CD4-positive, alpha-beta T cell treated with Interleukin-1 beta for 1 hour (primary cell): ENCODE results near the gene TMEM121.

Experiments used
- DNase-seq, 2 donors: peaks; one replicate each; pipeline ENCODE4 v3.0.0-alpha.2; 2020 to 2022

The TMEM121 gene

DNA sequence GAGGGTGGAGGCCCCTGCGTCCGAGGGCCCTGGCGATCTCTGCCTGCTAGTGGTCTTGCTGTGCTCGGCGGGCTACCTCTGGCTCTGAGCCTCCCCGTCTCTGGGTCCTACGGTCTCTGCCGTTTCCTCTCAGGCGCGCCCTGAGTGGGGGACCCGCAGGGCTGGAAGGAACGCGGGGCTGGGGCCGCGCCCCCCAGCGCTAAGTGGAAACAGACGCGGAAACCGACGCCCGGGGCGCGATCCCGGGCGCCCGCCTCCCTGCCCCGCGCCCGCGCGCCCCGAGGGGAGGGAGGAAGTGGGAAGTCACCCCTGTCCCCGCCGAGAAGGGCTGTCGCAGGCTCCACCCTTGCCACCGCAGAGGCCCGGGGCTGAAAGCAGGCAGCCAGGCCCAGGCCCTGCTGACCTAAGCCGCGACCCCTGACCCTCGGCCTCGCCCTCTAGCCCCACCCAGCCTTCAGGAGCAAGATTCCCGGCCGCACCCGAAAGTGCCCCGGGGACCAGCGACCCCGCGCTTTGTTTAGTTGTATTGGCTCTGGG lies 38.9 kb upstream of the TMEM121 start:
- peak; percentile 83 for DNase-seq

DNA sequence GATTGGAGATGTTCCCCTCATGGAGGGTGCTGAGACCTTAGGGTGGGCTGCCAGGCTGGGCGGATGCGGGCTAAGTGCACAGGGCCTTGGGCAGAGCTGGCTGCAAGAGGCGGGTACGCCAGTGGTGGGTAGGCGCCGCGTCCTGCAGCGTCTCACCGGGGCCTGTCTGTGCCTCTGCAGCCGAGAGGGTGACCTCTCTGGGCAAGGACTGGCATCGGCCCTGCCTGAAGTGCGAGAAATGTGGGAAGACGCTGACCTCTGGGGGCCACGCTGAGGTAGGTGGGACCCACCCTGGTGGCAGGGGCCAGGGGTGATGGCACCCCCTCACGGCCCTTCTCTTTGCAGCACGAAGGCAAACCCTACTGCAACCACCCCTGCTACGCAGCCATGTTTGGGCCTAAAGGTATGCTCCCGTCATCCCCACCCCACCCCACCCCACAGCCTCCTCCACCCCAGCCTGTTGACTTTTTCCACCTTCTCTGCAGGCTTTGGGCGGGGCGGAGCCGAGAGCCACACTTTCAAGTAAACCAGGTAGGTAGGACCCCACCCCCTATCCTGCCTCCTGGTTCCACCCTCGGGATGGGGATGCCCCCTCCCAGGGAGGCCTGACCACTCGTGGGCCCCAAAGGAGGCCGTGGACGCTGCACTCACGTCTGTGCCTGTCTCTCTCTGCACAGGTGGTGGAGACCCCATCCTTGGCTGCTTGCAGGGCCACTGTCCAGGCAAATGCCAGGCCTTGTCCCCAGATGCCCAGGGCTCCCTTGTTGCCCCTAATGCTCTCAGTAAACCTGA lies 38.2 kb upstream of the TMEM121 start:
- DNase-seq = peak; percentile 51 to 53

DNA sequence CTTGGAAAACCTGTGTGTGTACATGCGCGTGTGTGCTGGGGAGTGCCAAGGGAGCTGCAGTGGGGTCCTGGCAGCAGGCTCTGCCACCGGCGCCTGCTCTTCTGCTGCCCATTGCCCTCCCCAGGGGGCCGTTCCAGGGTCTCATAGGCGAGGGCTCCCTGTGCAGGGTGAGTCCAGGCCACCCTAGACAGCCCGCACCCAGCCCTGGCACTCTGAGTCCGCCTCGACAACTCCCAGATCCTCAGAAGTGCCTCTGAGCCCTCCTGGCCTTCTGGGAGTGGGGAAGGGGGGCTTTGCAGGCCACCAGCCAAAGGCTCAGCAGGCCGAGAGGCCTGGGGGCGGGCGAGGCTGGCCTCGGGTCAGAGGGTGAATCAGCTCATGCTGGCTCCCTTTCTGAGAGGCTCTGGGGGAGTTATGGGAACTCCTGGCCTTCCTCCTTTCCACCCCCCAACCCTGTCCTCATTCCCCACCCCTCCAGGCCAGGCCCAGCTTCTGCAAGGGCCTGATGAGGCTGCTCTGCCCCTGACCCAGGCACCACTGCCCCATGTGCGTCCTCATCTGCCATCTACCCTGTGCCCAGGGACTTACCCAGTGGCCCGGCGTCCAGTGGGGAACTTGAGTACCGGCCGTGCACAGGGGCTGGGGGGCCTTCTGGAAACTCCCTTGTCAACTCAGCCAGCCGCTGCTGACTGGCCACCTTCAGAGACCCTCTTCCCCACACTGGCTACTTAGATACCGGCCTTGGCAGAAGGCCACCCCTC lies 37.4 kb upstream of the TMEM121 start:
- DNase-seq = peak; percentile 50 to 51

DNA sequence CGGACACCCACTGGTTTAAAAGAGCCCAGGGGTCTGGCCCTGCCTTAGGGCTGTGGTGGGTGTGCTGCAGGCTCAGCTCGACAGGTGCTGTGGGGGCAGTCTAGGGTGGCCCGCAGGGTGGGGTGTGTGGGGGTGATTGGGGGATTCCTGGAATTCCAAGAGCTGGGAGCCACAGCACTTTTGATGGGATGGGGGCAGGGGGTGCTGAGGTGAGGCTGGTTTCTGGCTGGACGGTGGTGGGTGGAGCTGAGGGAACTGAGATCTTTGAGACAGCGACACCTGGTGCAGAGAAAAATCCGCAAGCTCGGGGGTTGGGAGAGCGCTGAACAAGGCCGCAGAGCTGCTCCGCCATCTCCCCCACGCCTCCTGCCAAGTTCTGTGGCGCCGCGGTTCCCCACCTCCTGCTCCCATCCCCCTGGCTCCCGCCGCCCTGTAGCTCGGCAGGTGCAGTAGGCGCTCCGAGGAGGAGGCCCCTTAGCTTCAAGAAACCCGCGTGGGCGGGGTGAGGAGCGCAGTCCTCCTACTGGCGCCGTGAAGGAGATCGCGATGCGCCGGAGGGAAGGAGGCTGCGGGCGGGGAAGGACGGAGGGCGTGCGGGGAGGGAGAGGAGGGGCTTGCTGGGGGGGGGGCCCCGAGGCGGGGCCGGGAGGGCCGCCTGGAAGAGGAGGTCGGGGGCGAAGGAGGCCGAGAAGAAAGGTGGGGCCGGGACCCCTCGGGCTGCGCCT lies 36.7 kb upstream of the TMEM121 start:
- peak; percentile 89 to 90 for DNase-seq

DNA sequence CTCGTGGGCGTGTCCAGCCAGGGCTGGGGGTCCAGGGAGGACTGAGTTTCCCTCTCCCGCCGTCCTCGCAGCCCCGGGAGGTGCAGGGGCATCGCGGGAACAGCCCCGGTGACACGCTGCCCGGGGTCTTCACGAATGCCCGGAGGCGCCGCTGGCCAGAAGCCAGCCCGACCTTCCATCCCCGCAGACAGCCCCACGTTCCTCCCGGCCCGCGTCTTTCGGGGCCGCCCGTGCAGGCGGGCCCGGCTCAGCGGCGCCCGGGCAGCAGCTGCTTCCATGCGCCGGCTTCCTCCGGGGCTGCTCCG lies 36.2 kb upstream of the TMEM121 start:
- DNase-seq = no peak

DNA sequence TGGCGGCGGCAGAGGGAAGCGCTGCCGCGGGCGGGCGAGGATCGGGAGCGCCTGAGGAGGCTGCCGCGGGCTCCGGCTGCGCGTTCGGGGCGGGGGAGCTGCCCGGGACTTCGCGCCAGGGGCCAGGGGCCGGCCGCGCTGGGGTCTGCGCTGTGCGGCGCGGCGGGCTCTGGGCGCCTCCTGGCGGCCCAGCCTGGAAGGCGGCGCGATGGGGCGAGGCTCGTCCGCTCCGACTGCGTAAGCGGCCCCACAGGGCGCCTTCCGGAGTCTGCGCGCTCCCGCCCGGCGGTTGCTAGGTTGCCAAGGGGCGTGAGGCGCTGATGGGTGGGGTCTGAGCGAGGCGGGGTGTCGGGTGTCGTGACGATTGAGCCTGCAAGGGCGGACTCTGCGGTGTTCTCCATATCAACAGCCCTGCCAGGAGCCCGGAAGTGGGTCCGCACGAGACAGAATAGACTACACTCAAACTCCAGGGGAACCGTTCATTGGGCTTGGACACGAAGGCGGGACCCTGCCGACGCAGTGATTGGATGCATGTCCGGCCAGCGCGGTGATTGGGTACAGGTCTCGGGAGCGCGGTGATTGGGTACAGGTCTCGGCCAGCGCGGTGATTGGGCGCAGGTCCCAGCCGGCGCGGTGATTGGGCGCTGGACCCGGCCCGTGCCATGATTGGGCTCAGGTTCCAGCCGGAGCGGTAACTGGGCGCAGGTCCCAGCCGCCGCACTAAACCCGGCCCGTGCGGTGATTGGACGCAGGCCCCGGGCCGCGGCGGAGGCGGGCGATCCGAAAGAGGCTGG lies 35.6 kb upstream of the TMEM121 start, which contains the start of gene TEDC1:
TSS of gene TEDC1 (plus strand) at position 675 of the 794 bp plus-strand sequence. CDS start 130 bp downstream, outside the sequence.
- peak; percentile 100 for DNase-seq

DNA sequence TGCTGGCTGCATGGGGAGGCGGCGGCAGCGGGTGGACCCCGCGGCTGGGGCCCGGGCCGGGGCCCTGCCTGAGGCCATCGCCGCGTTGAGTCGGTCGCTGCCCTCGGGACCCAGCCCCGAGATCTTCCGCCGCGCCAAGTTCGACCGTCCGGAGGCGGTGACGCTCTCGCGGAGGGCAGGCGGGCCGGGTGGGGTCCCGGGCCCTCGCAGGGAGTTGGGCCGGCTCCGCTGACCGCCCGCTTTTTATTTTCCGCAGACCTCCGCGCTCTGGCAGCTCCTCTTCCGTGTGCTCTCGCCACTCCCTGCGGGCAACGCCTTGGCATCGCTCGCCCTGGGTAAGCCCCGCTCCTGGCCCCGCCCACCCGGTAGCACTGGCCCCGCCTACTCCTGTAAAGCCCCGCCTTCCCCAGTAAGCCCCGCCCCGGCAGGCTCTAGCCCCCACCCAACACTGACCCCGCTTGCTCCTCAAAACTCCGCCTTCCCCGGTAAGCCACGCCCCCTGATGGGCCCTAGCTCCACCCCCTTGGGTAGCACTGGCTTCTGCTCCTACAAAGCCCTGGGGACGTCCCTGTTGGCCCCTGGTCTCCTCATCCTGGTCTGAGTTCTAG lies 34.9 kb upstream of the TMEM121 start:
- DNase-seq = peak; percentile 87 to 90

DNA sequence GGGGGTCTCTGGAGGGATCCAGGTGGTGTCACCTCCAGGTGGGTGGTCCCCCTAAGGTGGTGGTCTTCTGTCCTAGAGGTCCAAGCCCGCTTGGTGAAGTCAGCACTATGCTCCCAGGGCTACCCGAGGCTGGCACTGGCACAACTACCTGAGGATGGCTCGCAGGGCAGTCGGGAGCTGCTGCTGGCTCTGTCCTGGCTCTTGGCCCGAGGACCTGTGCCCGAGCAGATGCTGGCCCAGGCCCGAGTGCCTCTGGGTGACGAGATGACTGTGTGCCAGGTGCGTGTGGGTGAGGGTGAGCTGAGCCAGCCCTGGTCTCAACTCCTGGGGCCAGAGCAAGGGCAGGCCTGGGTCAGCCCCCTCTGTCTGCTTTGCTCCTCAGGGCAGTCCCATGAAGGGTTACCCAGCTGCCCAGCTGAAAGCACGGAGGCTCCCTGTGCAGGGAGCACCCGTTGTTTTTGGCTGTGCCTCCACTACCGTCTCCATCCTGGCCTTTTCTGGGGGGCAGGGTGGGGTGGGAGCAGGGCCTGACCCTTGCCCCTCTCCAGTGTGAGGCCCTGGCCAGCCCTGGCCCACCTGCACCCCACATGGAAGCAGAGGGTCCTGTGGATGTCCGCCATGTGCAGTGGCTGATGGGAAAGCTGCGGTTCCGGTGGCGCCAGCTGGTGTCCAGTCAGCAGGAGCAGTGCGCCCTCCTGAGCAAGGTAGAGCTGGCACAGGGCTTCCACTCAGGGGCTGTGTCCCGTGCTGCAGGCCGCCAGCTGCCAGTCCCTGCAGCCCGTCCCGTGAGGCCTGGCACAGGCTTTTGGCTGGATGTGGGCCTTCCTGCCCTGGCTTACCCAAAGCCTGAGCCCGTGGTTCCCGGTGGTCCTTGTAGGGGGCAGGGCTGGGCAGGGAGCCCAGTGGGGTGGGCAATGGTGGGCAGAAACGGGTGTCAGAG lies 34.1 kb upstream of the TMEM121 start:
- DNase-seq = peak; percentile 12 to 37

DNA sequence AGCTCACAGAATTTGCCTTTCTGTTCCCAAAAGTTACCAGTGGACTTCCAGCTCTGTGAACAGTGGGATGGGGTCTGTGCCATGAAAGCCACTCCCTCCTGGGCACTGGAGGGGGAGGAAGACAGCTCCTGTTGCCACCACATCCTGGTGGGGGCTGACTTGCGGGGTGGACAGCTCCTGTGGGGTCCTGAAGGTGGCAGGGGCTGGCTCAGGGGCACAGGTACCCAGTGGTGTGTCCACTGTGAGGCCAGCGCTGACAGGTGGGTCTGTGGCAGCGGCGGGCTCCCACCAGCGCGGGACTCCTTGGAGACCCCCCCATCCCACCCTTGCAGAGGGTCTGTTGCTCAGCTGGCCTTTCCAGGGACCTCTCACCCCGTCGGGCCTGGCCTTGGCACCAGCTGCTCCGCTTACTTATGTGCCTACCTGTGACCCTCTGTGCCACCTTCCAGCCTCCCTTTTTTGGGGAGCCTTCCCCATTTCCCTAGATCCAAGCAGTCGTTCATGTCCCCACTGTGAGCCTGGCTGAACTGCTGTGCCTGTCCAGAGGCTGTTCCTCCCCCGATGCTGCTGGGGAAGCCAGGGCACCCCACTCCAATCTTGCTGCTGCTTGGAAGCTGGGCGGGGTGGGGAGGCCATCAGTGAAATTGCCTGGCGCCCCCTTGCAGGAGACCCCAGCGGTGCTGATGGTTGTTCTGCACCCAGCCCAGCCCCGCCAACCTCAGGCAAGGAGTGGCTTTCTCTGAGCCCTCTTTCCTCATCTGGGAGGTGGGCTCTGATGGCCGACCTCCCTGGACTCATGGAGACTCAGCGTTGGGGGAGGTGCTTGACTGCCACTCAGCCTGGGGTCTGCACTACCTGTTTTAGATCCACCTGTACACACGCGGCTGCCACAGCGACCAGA lies 33.2 kb upstream of the TMEM121 start:
- DNase-seq = peak; percentile 22 to 26

DNA sequence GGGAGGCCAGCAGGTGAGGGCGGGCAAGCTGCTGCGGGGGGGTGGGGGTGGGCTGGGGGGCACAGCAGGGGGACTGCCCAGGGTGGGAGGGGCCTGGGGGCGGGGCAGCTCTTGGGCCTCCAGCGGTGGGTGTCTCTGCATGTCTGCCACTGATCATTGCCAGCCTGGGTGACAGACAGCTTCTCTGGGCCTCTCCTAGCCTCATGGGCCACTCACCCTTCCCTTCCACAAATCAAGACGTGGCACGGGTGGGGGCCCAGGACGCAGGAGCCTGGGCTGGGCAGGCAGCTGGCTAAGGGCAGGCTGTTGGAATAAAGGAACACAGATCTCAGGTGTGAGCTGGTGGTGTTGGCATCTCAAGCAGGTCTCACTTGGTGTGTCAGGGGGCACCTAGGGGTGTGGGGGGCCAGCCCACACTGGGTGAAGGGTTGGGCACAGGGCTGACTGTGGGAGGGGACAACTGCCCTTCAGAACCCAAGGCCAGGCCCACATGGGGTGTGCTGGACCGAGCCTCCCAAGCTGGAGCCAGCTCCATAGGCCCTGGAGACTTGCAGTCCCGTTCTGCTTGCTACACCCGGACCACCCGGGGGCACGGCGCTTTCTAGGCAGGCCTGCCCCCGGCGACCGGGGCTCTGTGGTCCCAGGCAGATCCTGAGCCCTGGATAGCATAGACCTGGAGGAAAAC lies 32.3 kb upstream of the TMEM121 start:
- peak in 1 of 2 donors; percentile 11 for DNase-seq

DNA sequence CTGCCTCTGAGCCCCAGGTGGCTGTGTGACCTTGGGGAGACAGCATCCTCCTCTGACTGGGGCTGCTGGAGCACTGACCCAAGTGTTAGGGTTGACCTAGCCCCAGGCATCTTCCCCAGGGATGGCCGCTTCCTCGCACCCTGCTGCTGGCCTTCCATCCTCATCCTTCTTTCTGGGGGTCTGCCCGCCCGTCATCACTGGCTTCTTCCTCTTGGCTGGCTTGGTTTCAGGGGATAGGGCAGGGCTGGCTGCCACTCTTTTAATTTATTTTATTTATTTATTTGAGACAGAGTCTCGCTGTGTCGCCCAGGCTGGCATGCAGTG lies 31.8 kb upstream of the TMEM121 start:
- peak in 1 of 2 donors; percentile 1 for DNase-seq

DNA sequence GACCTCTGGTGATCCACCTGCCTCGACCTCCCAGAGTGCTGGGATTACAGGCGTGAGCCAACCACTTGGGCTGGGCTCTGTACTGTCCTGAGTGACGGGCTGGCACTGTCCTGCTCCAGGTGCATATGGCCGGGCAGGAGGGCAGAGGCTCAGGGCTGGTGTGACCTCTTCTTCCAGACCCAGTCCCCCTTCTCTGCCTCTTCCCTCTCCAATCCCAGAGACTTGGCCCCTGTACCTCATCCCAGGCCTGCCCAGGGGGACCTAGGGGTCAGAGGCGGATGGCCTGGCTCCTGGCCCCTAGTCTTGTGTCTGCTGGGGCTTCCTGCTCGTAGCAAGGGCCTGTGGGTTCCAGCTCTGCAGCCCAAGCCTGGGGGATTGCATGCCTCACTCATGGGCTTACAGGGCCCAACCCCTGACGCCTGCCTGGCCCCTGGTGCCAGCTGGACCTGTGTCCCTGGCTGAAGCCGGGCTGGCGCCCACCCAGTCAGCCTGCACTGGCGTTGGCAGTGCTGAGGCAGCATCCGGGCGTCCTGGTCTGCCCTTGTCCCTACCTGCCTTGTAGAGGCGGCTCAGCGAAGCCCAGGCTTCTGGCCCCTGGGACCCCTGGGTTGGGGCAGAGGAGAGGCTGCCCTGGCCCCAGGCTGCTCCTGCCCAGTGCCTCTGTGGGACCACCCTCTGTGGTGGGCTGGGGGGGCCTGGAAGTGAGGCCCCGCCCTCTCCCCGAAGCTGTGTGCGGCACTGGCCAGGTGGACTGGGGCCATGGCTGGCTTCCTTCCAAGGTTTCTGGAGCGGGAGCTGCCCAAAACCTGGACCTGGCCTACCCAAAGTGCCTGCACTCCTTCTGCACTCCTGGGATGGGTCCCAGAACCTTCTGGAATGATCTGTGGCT lies 31.0 kb upstream of the TMEM121 start:
- peak in 1 of 2 donors; percentile 4 for DNase-seq

DNA sequence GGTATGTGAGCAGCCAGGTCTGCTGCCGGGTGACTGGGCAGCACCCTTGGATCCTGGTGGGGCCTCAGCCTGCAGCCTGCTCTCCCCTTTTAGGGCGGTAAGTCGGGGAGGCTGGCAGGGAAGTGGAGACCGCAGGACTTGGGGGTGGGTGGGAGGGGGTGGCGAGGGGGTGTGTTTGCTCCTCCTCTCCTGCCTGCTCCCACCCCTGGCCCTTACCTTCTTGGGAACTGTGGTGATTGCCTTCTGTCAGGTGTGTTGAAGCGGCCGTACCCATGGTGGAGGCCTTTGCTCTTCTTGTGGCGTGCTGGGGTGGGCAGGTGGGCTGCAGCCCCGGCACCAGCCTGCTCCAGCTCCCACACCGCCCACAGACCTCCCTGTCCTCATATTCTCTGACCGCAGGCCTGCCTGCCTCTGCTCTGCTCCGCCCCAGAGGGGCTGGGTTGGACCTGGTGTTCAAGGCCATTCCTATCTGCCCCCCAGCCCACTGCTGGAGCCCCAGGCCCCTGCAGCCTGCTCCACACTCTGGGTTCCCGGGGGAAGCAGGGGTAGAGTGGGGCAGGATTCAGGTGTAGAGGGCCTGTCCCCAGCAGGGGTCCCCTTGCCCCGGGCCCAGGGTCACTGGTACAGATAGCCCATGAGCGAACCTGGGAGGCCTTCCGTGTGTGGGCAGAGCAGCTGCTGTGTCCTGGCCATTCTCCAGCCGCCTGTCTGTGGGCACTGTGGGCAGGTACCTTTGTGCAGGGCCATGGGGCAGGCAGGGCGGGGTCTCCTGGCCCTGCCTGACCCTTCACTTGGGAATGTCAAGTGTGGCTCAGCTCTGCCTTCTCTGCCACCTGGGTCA lies 30.2 kb upstream of the TMEM121 start:
- peak in 1 of 2 donors; percentile 8 for DNase-seq

DNA sequence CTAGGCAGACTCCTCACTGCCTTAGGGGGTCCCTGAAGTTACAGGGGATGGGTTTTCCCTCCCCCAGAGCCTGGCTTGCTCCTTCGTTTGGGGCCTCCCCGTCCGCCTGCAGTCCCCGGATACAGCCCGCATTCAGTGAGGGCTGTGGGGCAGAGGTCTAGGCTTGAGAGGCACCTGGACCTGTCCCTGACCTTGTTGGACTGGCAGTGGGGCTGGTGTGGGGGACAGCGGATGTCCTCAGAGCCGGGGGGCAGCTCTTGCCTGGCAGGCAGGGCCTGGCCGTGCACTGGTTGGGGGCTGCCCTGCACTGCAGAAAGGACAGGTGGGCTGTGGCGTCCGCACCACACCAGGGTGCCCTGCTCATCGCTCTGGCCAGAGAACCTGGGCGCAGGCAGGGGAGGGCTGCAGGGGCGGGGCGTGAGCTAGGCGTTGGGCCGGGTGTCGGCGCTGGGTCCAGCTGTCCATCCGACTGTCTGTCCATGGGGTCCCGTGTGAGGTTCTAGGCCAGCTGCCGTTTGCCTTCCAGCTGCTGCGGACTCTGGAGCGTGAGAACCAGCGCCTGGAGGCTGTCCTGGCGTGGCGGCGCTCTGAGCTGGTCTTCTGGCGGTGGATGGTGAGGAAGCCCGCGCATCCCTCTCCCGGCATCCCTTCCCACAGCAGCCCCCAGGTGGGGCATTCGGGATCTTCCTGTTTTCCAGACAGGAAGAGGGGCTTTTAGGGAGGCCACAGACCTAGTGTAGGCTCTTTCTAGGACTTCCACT lies 29.4 kb upstream of the TMEM121 start:
- DNase-seq = peak in 1 of 2 donors; percentile 3

DNA sequence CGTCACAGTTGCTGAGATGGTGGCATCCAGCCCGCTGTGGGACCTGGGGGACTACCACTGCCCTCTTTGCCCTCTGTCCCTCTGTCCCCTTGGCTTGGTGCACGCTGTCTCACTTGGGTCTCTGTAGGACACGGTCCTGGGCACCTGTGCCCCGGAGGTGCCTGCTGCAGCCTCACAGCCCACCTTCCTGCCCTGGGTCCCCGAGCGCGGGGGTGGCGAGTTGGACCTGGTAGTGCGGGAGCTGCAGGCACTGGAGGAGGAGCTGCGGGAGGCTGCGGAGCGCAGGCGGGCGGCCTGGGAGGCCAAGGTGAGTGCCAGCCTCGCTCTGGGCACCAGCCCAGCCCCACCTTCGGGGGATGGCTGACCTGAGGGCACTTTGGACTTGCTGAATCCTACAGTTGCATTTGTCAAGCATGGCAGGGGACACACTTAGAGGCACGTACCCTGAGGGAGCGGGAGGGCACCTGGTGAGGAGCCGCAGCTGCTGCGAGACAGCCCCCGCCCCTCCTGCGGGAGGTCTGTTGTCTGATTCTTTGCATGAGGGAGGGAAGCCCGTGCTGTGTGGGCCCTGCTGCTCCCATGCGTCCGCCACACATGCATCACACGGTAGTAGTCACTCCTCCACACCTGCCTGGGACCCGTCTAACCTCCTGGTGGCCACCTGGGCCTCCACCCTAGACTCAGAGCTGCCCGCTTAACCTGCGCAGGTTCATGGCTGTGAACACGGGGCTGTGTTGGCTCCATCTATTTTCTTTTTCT lies 28.5 kb upstream of the TMEM121 start:
- peak in 1 of 2 donors; percentile 4 for DNase-seq
